ENCODE data around the gene GAL3ST2. TPM values are rescaled to one million over a fixed set of nuclear protein-coding genes. Genes with fewer than 3 reads are reported as not detected.

The GAL3ST2 gene
- total RNA-seq, 1 donor from 2014 or later = not detected

GRCh38 chr2:241814393-241814642, 37.7 kb downstream of the GAL3ST2 start:
- Histone ChIP-seq H2AFZ (ENCODE audit: low read depth, low read length) (no peak overlapping the region), H3K4me3 (ENCODE audit: insufficient read depth, low read depth, low read length) (no peak overlapping the region), H4K20me1 (ENCODE audit: insufficient read depth, low read length) (no peaks in the 10 kb centered on the region), H3K27ac (ENCODE audit: low read depth, low read length) (no peak overlapping the region), H3K4me2 (ENCODE audit: low read length) (no peak overlapping the region), H3K4me1 (ENCODE audit: insufficient read depth, low read length) (no peaks in the 10 kb centered on the region), H3K9me3 (ENCODE audit: insufficient read depth, low read depth, low read length) (no peaks in the 10 kb centered on the region), H3K36me3 (ENCODE audit: insufficient read depth, low read length) (no peaks in the 10 kb centered on the region), H3K9ac (ENCODE audit: low read length) (no peak overlapping the region), H3K27me3 (ENCODE audit: insufficient read depth, low read length) (no peaks in the 10 kb centered on the region), H3K79me2 (ENCODE audit: insufficient read depth, low read length) (no peaks in the 10 kb centered on the region)
- Mint-ChIP-seq H3K27ac (ENCODE audit: unreplicated experiment) (no peak overlapping the region), H3K4me3 (ENCODE audit: unreplicated experiment) (no peak overlapping the region), H3K36me3 (ENCODE audit: low read depth, unreplicated experiment) (no peaks in the 10 kb centered on the region), H3K27me3 (ENCODE audit: low read depth, unreplicated experiment) (peaks cover 8% of the 10 kb centered on the region), H3K9me3 (ENCODE audit: unreplicated experiment) (no peaks in the 10 kb centered on the region), H3K4me1 (ENCODE audit: low read depth, unreplicated experiment) (no peaks in the 10 kb centered on the region)
- FAIRE-seq = no peak
- no peak for DNase-seq (ENCODE audit: low read depth)
- TF ChIP-seq CTCF (IDR thresholded peaks at IDR 0.05; ENCODE audit: insufficient read depth, low read depth, low read length) = no peak
- TF ChIP-seq EZH2 (IDR thresholded peaks at IDR 0.05; ENCODE audit: insufficient read depth, low read length) = no peak

- Mint-ChIP-seq H3K36me3 (ENCODE audit: low read depth, unreplicated experiment) (no peaks in the 10 kb centered on the region), H3K27me3 (ENCODE audit: low read depth, unreplicated experiment) (peaks cover 8% of the 10 kb centered on the region), H3K27ac (ENCODE audit: unreplicated experiment) (no peak overlapping the region), H3K4me1 (ENCODE audit: low read depth, unreplicated experiment) (no peaks in the 10 kb centered on the region), H3K4me3 (ENCODE audit: unreplicated experiment) (no peak overlapping the region), H3K9me3 (ENCODE audit: unreplicated experiment) (no peaks in the 10 kb centered on the region)
- Histone ChIP-seq H3K9ac (ENCODE audit: low read length) (no peak overlapping the region), H3K79me2 (ENCODE audit: insufficient read depth, low read length) (no peaks in the 10 kb centered on the region), H2AFZ (ENCODE audit: low read depth, low read length) (no peak overlapping the region), H3K4me3 (ENCODE audit: insufficient read depth, low read depth, low read length) (no peak overlapping the region), H3K27ac (ENCODE audit: low read depth, low read length) (no peak overlapping the region), H3K36me3 (ENCODE audit: insufficient read depth, low read length) (no peaks in the 10 kb centered on the region), H3K9me3 (ENCODE audit: insufficient read depth, low read depth, low read length) (no peaks in the 10 kb centered on the region), H3K27me3 (ENCODE audit: insufficient read depth, low read length) (no peaks in the 10 kb centered on the region), H4K20me1 (ENCODE audit: insufficient read depth, low read length) (no peaks in the 10 kb centered on the region), H3K4me1 (ENCODE audit: insufficient read depth, low read length) (no peaks in the 10 kb centered on the region), H3K4me2 (ENCODE audit: low read length) (no peak overlapping the region)
- no peak for FAIRE-seq
- no peak for DNase-seq (ENCODE audit: low read depth)
- TF ChIP-seq EZH2 (IDR thresholded peaks at IDR 0.05; ENCODE audit: insufficient read depth, low read length) (no peak), CTCF (IDR thresholded peaks at IDR 0.05; ENCODE audit: insufficient read depth, low read depth, low read length) (no peak)
Observed at GRCh38 chr2:241814643-241815476, 38.2 kb downstream of the GAL3ST2 start.
